Immature natural killer cell (primary cell): Measurements from ENCODE around the gene PIP5K1C. TPM values are rescaled to one million over a fixed set of nuclear protein-coding genes. Genes with fewer than 3 reads are reported as not detected.

Experiments used
- DNase-seq, 3 donors: peaks; one replicate each; pipeline ENCODE4 v3.0.0; 2022; ENCODE audit warnings: mixed read lengths in 1 of 3
- H3K27ac Mint-ChIP-seq, 6 donors: one replicate each; pipeline ENCODE4 v1.8.0; 2020; ENCODE audit warnings: mixed read lengths in 6 of 6, mild to moderate bottlenecking in 5 of 6, inconsistent platforms in 4 of 6, moderate library complexity in 3 of 6
- H3K27me3 Mint-ChIP-seq, 3 donors: one replicate each; pipeline ENCODE4 v1.8.0; 2020 to 2021; ENCODE audit warnings: low read depth in 3 of 3, mild to moderate bottlenecking in 3 of 3, mixed read lengths in 3 of 3, moderate library complexity in 3 of 3, inconsistent platforms in 1 of 3
- H3K36me3 Mint-ChIP-seq, 3 donors: one replicate each; pipeline ENCODE4 v1.8.0; 2020; ENCODE audit warnings: mixed read lengths in 3 of 3, inconsistent platforms in 2 of 3, mild to moderate bottlenecking in 2 of 3
- H3K4me1 Mint-ChIP-seq, 2 donors: one replicate each; pipeline ENCODE4 v1.8.0; 2020; ENCODE audit warnings: inconsistent platforms in 2 of 2, mild to moderate bottlenecking in 2 of 2, mixed read lengths in 2 of 2, moderate library complexity in 1 of 2
- H3K4me3 Mint-ChIP-seq, 5 donors: one replicate each; pipeline ENCODE4 v1.8.0; 2020; ENCODE audit warnings: mild to moderate bottlenecking in 5 of 5, mixed read lengths in 5 of 5, inconsistent platforms in 3 of 5, moderate library complexity in 3 of 5
- H3K9me3 Mint-ChIP-seq, 6 donors: one replicate each; pipeline ENCODE4 v1.8.0; 2020; ENCODE audit warnings: mild to moderate bottlenecking in 6 of 6, mixed read lengths in 6 of 6, inconsistent platforms in 4 of 6, moderate library complexity in 3 of 6
- polyA plus RNA-seq, 3 donors: library from polyadenylated mRNA; unstranded; fragments of 300-500 nt; fragmentation: Illumina TruSeq; gene quantifications; one replicate each; pipeline ENCODE4 v1.2.3, GENCODE V29; 2021

The PIP5K1C gene
- polyA plus RNA-seq, 3 donors from 2014 or later = 4.3 to 25.7 TPM; not detected in 1

DNA sequence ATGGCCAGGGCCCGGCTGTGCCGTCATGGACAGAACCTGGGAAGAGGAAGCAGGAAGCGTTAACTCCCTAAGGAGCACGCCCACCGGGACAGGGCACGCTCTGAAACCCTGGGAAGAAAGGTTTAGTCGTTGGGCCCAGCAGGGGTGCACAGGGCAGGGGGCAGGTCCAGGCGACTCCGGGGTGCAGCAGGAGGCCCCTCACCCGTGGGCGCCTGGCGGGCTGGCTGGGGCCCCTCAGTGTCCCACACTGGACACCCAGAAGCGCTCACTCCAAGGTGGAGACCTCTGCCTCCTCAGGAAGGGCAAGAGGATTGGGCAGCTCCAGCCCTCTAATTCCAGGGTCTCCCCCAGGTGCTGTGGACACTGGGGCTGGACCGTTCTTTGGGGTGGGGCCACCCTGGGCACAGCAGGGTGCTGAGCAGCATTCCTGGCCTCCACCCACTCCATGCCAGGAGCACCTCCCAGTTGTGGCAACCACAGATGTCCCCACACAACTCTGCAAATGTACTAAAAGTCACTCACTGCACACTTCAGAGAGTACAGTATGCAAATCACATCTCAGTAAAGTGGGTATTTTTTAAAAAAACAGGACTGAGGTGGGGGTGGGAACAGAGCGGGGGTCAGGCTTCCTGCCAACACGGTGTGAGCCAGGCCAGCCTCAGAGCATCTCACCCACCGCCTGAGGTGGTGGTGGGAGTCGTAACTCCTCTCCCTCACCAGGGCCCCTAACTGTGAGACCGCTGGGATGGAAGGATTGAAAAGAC, 35.2 kb downstream of the PIP5K1C start:
- Mint-ChIP-seq H3K36me3 (peaks cover 0 to 8% (median 5%) of the 10 kb centered on the region in 3 donors), H3K4me1 (peaks cover 6 to 8% of the 10 kb centered on the region in 2 donors), H3K27me3 (peaks cover 0 to 4% (median 2%) of the 10 kb centered on the region in 3 donors), H3K27ac (no peak overlapping the region), H3K9me3 (no peaks in the 10 kb centered on the region), H3K4me3 (no peak overlapping the region)
- DNase-seq = no peak

GRCh38 chr19:3663838-3664237, 36.4 kb downstream of the PIP5K1C start:
- peaks cover 0 to 8% (median 5%) of the 10 kb centered on the region in 3 donors for H3K36me3 Mint-ChIP-seq
- peaks cover 6 to 7% of the 10 kb centered on the region in 2 donors for H3K4me1 Mint-ChIP-seq
- H3K27me3 Mint-ChIP-seq = peaks cover 0 to 4% (median 2%) of the 10 kb centered on the region in 3 donors
- DNase-seq = no peak
- H3K27ac Mint-ChIP-seq = no peak overlapping the region
- H3K4me3 Mint-ChIP-seq = no peak overlapping the region
- no peaks in the 10 kb centered on the region for H3K9me3 Mint-ChIP-seq

- H3K4me3 Mint-ChIP-seq = no peak overlapping the region
- H3K27me3 Mint-ChIP-seq = peaks cover 0 to 2% (median 0%) of the 10 kb centered on the region in 3 donors
- H3K27ac Mint-ChIP-seq = no peak overlapping the region
- DNase-seq = no peak
- peaks cover 0 to 17% (median 8%) of the 10 kb centered on the region in 3 donors for H3K36me3 Mint-ChIP-seq
- H3K9me3 Mint-ChIP-seq = no peaks in the 10 kb centered on the region
- H3K4me1 Mint-ChIP-seq = peaks cover 6% of the 10 kb centered on the region in 2 donors
These were observed 38.7 kb downstream of the PIP5K1C start for GRCh38 chr19:3661284-3662238.

DNA sequence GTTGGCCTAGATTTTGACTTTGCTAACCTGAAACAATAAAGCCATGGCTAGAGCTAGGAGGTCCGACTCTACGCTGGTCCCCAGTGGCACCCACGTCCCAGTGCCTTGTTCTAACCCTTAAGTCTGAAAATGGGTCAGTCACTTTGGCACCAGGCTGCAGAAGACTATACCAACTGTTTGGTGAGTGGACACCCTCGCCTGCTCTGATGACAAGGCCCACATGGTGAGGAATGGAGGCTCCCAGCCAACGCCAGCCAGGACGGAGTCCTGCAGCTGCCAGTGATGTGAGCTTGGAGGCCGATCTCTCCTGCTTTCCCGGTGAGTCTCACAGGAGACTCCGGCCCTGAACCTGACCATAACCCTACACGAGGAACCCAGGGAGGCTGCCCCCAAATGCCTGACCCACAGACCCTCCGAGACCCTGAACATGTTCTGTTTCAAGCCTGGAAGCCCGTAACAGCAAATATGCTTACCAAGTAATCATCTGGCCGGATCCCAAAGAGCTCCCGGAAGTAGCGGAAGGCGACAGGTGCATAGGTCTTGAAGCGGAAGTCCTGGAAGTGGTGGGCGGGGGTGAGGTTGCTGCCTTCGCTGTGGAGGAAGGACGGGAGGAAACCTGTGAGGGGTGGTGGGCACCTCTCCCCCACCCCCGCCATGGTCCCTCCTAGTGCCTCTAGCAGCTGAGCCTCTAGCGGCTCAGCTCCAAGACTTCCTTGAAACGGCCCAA, 39.6 kb downstream of the PIP5K1C start:
- DNase-seq = no peak
- no peaks in the 10 kb centered on the region for H3K4me1 Mint-ChIP-seq
- peaks cover 0 to 2% (median 0%) of the 10 kb centered on the region in 3 donors for H3K27me3 Mint-ChIP-seq
- no peaks in the 10 kb centered on the region for H3K9me3 Mint-ChIP-seq
- peaks cover 0 to 14% (median 8%) of the 10 kb centered on the region in 3 donors for H3K36me3 Mint-ChIP-seq
- H3K4me3 Mint-ChIP-seq = no peak overlapping the region
- H3K27ac Mint-ChIP-seq = no peak overlapping the region

- DNase-seq = no peak
- Mint-ChIP-seq H3K36me3 (peaks cover 0 to 14% (median 8%) of the 10 kb centered on the region in 3 donors), H3K27ac (no peak overlapping the region), H3K4me1 (no peaks in the 10 kb centered on the region), H3K4me3 (no peak overlapping the region), H3K27me3 (peaks cover 0 to 1% (median 0%) of the 10 kb centered on the region in 3 donors), H3K9me3 (no peaks in the 10 kb centered on the region)
These were observed 40.5 kb downstream of the PIP5K1C start for GRCh38 chr19:3659746-3660112.

- H3K27ac Mint-ChIP-seq = peak overlapping the region in 1 of 6 donors; percentile 23
- H3K4me1 Mint-ChIP-seq = no peaks in the 10 kb centered on the region
- no peaks in the 10 kb centered on the region for H3K27me3 Mint-ChIP-seq
- no peak for DNase-seq
- H3K9me3 Mint-ChIP-seq = no peaks in the 10 kb centered on the region
- H3K36me3 Mint-ChIP-seq = peaks cover 0 to 14% (median 8%) of the 10 kb centered on the region in 3 donors
- no peak overlapping the region for H3K4me3 Mint-ChIP-seq
These were observed 41.2 kb downstream of the PIP5K1C start for GRCh38 chr19:3658870-3659745.

DNA sequence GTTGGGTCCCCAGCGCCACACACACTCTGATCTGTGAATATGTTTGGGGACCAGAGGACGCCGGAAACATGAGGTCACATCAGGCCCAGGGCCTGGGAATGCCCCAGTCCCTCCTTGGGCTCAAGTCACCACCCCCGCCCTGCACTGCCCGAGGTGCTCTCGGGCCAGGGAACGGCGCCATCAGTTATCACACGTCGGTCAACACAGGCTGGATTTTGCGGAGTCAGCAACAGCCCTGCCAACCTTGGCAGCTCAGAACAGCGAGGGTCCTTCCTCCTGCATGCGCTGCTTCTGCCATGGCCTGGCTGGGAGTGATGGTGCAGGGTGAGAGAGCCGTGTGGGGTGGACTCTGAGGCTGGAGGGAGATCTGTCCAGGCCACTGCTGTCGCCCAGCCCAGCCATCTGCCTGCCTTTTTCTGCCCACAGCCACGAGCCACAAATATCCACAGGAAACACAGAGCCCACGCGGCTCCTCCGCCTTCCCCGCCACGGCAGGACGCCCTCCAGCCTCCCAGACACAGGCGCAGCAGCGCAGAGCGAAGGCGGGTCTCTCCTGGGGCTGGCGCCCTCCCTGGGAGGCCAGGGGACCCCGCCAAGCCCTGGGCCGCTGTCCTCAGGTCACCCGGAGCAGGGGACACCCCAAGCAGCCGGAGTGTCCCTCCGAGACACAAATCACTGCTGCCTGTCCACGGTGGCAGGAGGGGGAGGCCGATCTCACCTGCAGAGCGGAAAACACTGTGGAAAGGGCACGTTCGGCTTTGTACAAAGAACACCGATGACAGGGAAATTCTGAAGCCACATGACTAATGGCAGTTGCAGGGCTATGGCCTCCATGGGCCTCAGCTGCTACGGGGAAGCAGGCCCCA, 42.0 kb downstream of the PIP5K1C start:
- H3K36me3 Mint-ChIP-seq = peaks cover 0 to 14% (median 8%) of the 10 kb centered on the region in 3 donors
- H3K27ac Mint-ChIP-seq = no peak overlapping the region
- H3K4me3 Mint-ChIP-seq = no peak overlapping the region
- no peaks in the 10 kb centered on the region for H3K4me1 Mint-ChIP-seq
- H3K27me3 Mint-ChIP-seq = no peaks in the 10 kb centered on the region
- DNase-seq = no peak
- H3K9me3 Mint-ChIP-seq = no peaks in the 10 kb centered on the region

DNA sequence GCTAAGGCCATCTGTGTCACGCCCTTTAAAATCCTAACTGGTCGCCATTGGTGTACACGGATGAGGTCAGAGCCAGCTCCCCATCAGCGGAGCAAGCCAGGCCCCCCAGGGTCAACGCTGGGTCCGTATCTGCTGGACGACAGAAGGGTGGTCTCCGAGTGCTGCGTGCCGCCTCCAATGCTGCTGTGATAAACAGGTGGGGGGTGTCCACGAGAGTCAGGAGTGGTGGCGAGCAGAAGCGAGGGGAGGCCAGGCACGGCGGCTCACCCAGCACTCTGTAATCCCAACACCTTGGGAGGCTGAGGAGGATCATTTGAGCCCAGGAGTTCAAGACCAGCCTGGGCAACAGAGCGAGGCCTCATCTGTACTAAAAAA, 42.9 kb downstream of the PIP5K1C start:
- Mint-ChIP-seq H3K27ac (no peak overlapping the region), H3K27me3 (no peaks in the 10 kb centered on the region), H3K4me3 (no peak overlapping the region), H3K36me3 (peaks cover 0 to 14% (median 8%) of the 10 kb centered on the region in 3 donors), H3K4me1 (no peaks in the 10 kb centered on the region), H3K9me3 (no peaks in the 10 kb centered on the region)
- DNase-seq = no peak

- no peak for DNase-seq
- Mint-ChIP-seq H3K9me3 (no peaks in the 10 kb centered on the region), H3K4me3 (no peak overlapping the region), H3K36me3 (peaks cover 0 to 14% (median 8%) of the 10 kb centered on the region in 3 donors), H3K27me3 (no peaks in the 10 kb centered on the region), H3K4me1 (no peaks in the 10 kb centered on the region), H3K27ac (no peak overlapping the region)
These were observed 43.4 kb downstream of the PIP5K1C start for GRCh38 chr19:3656747-3657394.

DNA sequence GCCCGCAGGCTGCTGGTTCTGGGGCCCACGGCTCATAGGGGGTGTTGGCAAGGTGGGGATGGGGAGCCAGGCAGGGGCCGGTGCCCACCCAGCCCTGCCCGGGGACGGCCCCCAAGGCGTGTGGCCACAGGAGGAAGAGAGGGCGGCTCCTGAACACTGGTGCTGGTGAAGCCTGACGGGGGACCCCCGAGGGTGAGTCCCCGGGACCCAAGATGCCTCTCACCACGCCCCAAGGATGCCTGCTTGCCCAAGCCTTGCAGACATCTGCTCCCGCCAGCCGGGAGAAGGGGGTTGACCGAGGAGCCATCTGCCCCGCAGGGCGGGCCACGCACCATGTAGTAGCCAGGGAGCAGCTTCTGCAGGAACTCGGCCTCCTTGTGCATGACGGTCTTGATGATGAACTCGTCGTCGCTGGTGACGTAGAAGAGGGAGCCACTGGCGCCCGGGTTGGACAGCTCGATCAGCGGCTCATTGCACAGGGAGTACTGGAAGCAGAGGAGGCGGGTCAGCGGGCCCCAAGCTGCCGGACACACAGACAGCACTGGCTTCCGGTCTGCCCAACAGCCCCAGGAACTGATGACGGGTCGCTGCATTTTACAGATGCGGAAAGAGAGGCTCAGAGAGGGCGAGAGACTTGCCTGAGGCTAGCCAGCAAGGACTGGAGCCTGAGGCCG, 44.1 kb downstream of the PIP5K1C start:
- Mint-ChIP-seq H3K27me3 (peaks cover 0 to 2% (median 0%) of the 10 kb centered on the region in 3 donors), H3K27ac (no peak overlapping the region), H3K36me3 (peaks cover 0 to 14% (median 3%) of the 10 kb centered on the region in 3 donors), H3K4me3 (no peak overlapping the region), H3K9me3 (no peaks in the 10 kb centered on the region), H3K4me1 (no peaks in the 10 kb centered on the region)
- no peak for DNase-seq

DNA sequence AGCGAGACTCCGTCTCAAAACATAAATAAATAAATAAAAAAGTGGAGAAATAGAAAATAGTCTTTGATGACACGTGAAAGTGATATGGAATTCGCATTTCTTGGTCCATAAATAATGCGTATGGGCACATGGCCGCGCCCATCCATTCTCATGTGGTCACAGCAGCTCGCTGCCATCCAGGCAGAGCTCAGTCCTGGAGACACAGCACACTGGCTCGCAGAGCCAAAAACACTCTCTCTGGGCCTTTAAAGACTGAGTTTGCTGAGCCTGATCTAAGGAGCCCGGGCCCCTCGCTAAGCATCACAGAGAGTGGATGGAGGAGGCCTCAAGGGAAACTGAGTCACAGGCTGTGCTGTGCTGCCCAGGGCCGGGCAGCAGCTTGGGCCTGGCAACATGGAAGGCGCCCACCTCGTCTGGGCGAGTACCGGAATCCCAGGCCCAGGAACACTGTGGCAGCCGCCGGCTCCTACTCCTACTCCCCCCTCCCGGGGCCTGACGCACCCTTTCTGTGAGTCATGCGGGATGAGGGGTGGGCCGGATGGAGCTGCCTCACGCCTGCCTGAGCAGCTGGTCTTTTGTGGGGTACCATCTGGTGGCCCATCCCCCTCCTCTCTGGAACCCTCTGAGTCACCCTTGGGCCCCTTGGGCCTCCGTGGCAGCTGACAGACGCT, 44.7 kb downstream of the PIP5K1C start:
- Mint-ChIP-seq H3K27ac (no peak overlapping the region), H3K27me3 (peaks cover 0 to 2% (median 0%) of the 10 kb centered on the region in 3 donors), H3K9me3 (no peaks in the 10 kb centered on the region), H3K4me1 (no peaks in the 10 kb centered on the region), H3K36me3 (peaks cover 0 to 10% (median 3%) of the 10 kb centered on the region in 3 donors), H3K4me3 (no peak overlapping the region)
- DNase-seq = no peak
